GM12878 (cell line): ENCODE data around the gene CFAP61.

Experiments
- CTCF ChIP-seq, 3 experiments: IDR thresholded peaks in 2 of 3; conservative IDR thresholded peaks in 1 of 3; 2 replicates each; pipeline ENCODE4 v1.5.1; 2011; ENCODE audit warnings: low read depth in 3 of 3, low read length in 3 of 3, mild to moderate bottlenecking in 3 of 3, control low read depth in 2 of 3, moderate library complexity in 2 of 3, inconsistent platforms in 1 of 3, mixed read lengths in 1 of 3; ENCODE audit not compliant: control insufficient read depth in 2 of 3, insufficient read depth in 1 of 3; ENCODE audit errors: extremely low read depth in 1 of 3
- MTA3 ChIP-seq: IDR thresholded peaks from 2 replicates; pipeline ENCODE4 v1.6.1; 2012; ENCODE audit warnings: low read length, inconsistent platforms, borderline replicate concordance
- NFYA ChIP-seq: IDR thresholded peaks from 2 replicates; pipeline ENCODE4 v1.6.1; 2011; ENCODE audit warnings: low read depth, mild to moderate bottlenecking, low read length, improper control_type of control experiment, borderline replicate concordance
- POLR2AphosphoS2 ChIP-seq: IDR thresholded peaks from 2 replicates; pipeline ENCODE4 v1.6.1; 2011; ENCODE audit warnings: low read depth, mild to moderate bottlenecking, low read length, improper control_type of control experiment, moderate library complexity

- TF ChIP-seq CTCF (IDR thresholded peaks at IDR 0.05 in 2 of 3, conservative IDR thresholded peaks at IDR 0.05 in 1 of 3; ENCODE audit: control insufficient read depth in 2 of 3, extremely low read depth in 1 of 3, insufficient read depth in 1 of 3, low read depth in 3 of 3, low read length in 3 of 3) = no peak
- TF ChIP-seq POLR2AphosphoS2 = no peak
- TF ChIP-seq MTA3 = no peak
- TF ChIP-seq NFYA = no peak
These were observed 196.4 kb downstream of the CFAP61 start for GRCh38 chr20:20248620-20249200.
